OCI-LY3 (cell line): ENCODE data around the gene PPIP5K1.

Experiments used
- EZH2phosphoT487 ChIP-seq: fragments of 200-600 bp; shearing (Covaris generic); IDR thresholded peaks from 2 replicates; pipeline ENCODE4 v1.6.1; 2018; ENCODE audit warnings: antibody characterized with exemption, mixed run types, low read depth
- TF ChIP-seq, protein P1 (sequence below): fragments of 200-600, 300-600 bp; sonication (generic); IDR thresholded peaks from 2 replicates; pipeline ENCODE4 v1.5.1; 2014; ENCODE audit warnings: antibody characterized with exemption, low read length, low read depth

- TF ChIP-seq, protein P1, sequence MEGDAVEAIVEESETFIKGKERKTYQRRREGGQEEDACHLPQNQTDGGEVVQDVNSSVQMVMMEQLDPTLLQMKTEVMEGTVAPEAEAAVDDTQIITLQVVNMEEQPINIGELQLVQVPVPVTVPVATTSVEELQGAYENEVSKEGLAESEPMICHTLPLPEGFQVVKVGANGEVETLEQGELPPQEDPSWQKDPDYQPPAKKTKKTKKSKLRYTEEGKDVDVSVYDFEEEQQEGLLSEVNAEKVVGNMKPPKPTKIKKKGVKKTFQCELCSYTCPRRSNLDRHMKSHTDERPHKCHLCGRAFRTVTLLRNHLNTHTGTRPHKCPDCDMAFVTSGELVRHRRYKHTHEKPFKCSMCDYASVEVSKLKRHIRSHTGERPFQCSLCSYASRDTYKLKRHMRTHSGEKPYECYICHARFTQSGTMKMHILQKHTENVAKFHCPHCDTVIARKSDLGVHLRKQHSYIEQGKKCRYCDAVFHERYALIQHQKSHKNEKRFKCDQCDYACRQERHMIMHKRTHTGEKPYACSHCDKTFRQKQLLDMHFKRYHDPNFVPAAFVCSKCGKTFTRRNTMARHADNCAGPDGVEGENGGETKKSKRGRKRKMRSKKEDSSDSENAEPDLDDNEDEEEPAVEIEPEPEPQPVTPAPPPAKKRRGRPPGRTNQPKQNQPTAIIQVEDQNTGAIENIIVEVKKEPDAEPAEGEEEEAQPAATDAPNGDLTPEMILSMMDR, result no peak
- TF ChIP-seq EZH2phosphoT487, result no peak
Observed at GRCh38 chr15:43544266-43544665, 45.7 kb downstream of the PPIP5K1 start.
